ENCODE results near the gene ITPKA. TPM values are rescaled to one million over a fixed set of nuclear protein-coding genes. Genes with fewer than 3 reads are reported as not detected.

The ITPKA gene
- total and polyA plus RNA-seq, 2 of the 13 experiments (the other 11 are each of a cell fraction or from before 2014, with no cell fraction given) = 13.2 to 41.3 TPM

GRCh38 chr15:41493205-41493901 lies at the start of gene ITPKA (continued):
- peak; percentile 53 for TF ChIP-seq SKI (IDR thresholded peaks at IDR 0.05; ENCODE audit: partially characterized antibody)
- TF ChIP-seq CCDC6 (CRISPR knock-in tag; IDR thresholded peaks at IDR 0.05) = 0 out of 2 replicates have a peak, but pooled peaks have one; percentile 5
- TF ChIP-seq, protein P1, sequence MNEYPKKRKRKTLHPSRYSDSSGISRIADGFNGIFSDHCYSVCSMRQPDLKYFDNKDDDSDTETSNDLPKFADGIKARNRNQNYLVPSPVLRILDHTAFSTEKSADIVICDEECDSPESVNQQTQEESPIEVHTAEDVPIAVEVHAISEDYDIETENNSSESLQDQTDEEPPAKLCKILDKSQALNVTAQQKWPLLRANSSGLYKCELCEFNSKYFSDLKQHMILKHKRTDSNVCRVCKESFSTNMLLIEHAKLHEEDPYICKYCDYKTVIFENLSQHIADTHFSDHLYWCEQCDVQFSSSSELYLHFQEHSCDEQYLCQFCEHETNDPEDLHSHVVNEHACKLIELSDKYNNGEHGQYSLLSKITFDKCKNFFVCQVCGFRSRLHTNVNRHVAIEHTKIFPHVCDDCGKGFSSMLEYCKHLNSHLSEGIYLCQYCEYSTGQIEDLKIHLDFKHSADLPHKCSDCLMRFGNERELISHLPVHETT (CRISPR knock-in tag; conservative IDR thresholded peaks at IDR 0.05) = no peak; the same call in 1 of the 2 replicates
- TF ChIP-seq ZNF510 (CRISPR knock-in tag; IDR thresholded peaks at IDR 0.05; ENCODE audit: low read depth) = 0 out of 2 replicates have a peak, but pooled peaks have one; percentile 61
- no peak for TF ChIP-seq ATF6 (CRISPR knock-in tag; conservative IDR thresholded peaks at IDR 0.05)
- TF ChIP-seq ZNF672 (CRISPR knock-in tag; IDR thresholded peaks at IDR 0.05) = no peak
- no peak for TF ChIP-seq ZNF512B (CRISPR knock-in tag; IDR thresholded peaks at IDR 0.05; ENCODE audit: borderline replicate concordance)
- TF ChIP-seq, protein P2, sequence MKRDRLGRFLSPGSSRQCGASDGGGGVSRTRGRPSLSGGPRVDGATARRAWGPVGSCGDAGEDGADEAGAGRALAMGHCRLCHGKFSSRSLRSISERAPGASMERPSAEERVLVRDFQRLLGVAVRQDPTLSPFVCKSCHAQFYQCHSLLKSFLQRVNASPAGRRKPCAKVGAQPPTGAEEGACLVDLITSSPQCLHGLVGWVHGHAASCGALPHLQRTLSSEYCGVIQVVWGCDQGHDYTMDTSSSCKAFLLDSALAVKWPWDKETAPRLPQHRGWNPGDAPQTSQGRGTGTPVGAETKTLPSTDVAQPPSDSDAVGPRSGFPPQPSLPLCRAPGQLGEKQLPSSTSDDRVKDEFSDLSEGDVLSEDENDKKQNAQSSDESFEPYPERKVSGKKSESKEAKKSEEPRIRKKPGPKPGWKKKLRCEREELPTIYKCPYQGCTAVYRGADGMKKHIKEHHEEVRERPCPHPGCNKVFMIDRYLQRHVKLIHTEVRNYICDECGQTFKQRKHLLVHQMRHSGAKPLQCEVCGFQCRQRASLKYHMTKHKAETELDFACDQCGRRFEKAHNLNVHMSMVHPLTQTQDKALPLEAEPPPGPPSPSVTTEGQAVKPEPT (CRISPR knock-in tag; IDR thresholded peaks at IDR 0.05; ENCODE audit: low read depth) = peak; percentile 55; the same call in 1 of the 2 replicates
- no peak for TF ChIP-seq ZNF720 (CRISPR knock-in tag; IDR thresholded peaks at IDR 0.05)
- peak; percentile 23; the same call in 1 of the 2 replicates for TF ChIP-seq ZNF614 (CRISPR knock-in tag; IDR thresholded peaks at IDR 0.05; ENCODE audit: borderline replicate concordance)
- no peak for TF ChIP-seq MIER2 (CRISPR knock-in tag; IDR thresholded peaks at IDR 0.05)
- peak; percentile 65; the same call in 1 of the 2 replicates for TF ChIP-seq KDM2A (CRISPR knock-in tag; IDR thresholded peaks at IDR 0.05; ENCODE audit: borderline replicate concordance, low read depth)
- no peak for TF ChIP-seq HOXA7 (CRISPR knock-in tag; IDR thresholded peaks at IDR 0.05)
- no peak for TF ChIP-seq ETV5 (CRISPR knock-in tag; IDR thresholded peaks at IDR 0.05; ENCODE audit: borderline replicate concordance)
- no peak for TF ChIP-seq U2AF2 (IDR thresholded peaks at IDR 0.05; ENCODE audit: low read depth, low read length)
- peak; percentile 35; the same call in 1 of the 2 replicates for TF ChIP-seq MXD4 (CRISPR knock-in tag; IDR thresholded peaks at IDR 0.05)
- 0 out of 2 replicates have a peak, but pooled peaks have one; percentile 53 for TF ChIP-seq ZNF616 (CRISPR knock-in tag; IDR thresholded peaks at IDR 0.05; ENCODE audit: low read depth)
- peak; percentile 50; the same call in 1 of the 2 replicates for TF ChIP-seq ZNF788 (CRISPR knock-in tag; IDR thresholded peaks at IDR 0.05; ENCODE audit: borderline replicate concordance)
- TF ChIP-seq MEIS1 (CRISPR knock-in tag; IDR thresholded peaks at IDR 0.05; ENCODE audit: borderline replicate concordance) = peak; percentile 72
- no peak for TF ChIP-seq ZNF441 (CRISPR knock-in tag; IDR thresholded peaks at IDR 0.05; ENCODE audit: borderline replicate concordance)
- TF ChIP-seq ZNF17 (CRISPR knock-in tag; IDR thresholded peaks at IDR 0.05) = peak; percentile 86
